Erythroblast (primary cell): ENCODE data around the gene KLK11.

ENCODE experiments used
- GATA1 ChIP-seq: IDR thresholded peaks from 2 replicates; pipeline ENCODE4 v1.6.1; 2011; ENCODE audit warnings: low read depth, mild to moderate bottlenecking, control low read depth, low read length, moderate library complexity
- POLR2A ChIP-seq: IDR thresholded peaks from 2 replicates; pipeline ENCODE4 v1.6.1; 2011; ENCODE audit warnings: mild to moderate bottlenecking, low read length

DNA sequence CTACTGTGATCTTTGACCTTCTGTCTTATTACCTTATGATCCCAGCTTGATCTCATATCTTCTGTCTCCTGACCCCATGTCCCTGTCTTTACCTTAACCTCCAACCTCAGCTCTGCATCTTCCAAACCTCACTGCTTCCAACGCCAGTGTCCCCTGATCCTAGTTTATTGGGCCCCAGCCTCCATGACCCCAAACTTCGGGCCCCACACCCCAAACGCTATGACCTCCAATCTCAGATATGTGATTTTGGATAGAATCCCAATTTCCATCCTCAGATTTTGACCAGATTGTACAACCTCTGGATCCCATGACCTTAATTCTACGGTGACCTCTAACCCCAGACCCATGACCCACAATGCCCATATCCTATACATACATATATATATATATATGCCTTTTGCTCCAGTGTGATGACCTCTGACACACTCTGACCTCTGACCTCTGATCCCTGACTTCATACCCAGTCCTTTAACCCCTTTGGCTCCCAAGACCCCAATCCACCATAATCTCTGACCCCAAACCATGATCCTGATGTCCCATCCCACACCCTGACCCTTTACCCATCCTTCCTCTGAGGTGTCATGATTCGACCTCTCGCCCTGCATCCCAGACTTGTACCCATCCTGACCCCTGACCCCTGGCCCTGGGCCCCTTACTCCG, 4.9 kb upstream of the KLK11 start:
- no peak for TF ChIP-seq POLR2A
- no peak for TF ChIP-seq GATA1
